Measurements from ENCODE around the gene ARRDC3. TPM values are rescaled to one million over a fixed set of nuclear protein-coding genes. Genes with fewer than 3 reads are reported as not detected.

Gene ARRDC3
- total RNA-seq, 1 donor from 2014 or later, result 39.1 TPM

- peak overlapping the region; percentile 66 for H3K4me3 ChIP-seq (ENCODE audit: low read depth, low read length)
- no peak for DNase-seq (ENCODE audit: low read depth)
- TF ChIP-seq, protein P1, sequence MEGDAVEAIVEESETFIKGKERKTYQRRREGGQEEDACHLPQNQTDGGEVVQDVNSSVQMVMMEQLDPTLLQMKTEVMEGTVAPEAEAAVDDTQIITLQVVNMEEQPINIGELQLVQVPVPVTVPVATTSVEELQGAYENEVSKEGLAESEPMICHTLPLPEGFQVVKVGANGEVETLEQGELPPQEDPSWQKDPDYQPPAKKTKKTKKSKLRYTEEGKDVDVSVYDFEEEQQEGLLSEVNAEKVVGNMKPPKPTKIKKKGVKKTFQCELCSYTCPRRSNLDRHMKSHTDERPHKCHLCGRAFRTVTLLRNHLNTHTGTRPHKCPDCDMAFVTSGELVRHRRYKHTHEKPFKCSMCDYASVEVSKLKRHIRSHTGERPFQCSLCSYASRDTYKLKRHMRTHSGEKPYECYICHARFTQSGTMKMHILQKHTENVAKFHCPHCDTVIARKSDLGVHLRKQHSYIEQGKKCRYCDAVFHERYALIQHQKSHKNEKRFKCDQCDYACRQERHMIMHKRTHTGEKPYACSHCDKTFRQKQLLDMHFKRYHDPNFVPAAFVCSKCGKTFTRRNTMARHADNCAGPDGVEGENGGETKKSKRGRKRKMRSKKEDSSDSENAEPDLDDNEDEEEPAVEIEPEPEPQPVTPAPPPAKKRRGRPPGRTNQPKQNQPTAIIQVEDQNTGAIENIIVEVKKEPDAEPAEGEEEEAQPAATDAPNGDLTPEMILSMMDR (IDR thresholded peaks at IDR 0.05; ENCODE audit: insufficient read depth, low read length, poor library complexity, severe bottlenecking), result no peak
- H3K27me3 ChIP-seq (ENCODE audit: control insufficient read depth, insufficient read depth, low read length), result no peaks in the 10 kb centered on the region
- H3K36me3 ChIP-seq (ENCODE audit: control insufficient read depth, insufficient read depth, low read length), result no peaks in the 10 kb centered on the region
Measured at GRCh38 chr5:91382530-91383026, 539 bp downstream of the ARRDC3 start.

DNA sequence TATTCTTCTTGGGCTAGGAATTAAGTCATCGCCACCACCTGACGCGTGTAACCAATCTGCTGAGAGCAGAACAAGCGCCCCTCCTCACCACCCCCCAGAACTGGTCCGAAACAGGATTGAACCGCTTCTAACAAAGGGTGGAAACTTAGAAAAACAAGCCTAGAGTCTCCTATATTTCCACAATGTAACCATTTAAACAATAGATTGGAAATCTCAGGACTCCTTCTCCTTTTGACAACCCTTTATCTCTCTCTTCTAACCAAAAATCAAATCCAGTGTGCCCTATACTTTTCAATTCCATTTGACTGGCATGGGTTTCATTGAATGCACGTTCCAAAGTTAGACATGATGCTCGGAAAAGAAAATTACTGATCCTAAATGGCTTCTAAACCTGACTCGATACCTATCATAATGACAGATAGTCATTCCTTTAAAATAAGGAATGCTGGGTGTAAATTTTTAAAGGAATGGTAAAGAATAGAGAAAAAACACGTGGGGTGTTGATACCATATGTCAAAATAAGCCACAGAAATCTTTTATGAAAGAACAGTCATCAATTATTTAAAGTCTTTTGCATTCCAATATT, 1.2 kb downstream of the ARRDC3 start:
- H3K4me3 ChIP-seq (ENCODE audit: low read depth, low read length), result peak overlapping the region; percentile 66
- TF ChIP-seq, protein P1 (IDR thresholded peaks at IDR 0.05; ENCODE audit: insufficient read depth, low read length, poor library complexity, severe bottlenecking), result no peak
- no peaks in the 10 kb centered on the region for H3K27me3 ChIP-seq (ENCODE audit: control insufficient read depth, insufficient read depth, low read length)
- H3K36me3 ChIP-seq (ENCODE audit: control insufficient read depth, insufficient read depth, low read length), result no peaks in the 10 kb centered on the region
- DNase-seq (ENCODE audit: low read depth), result peak; percentile 61

- no peak for DNase-seq (ENCODE audit: low read depth)
- TF ChIP-seq, protein P1 (IDR thresholded peaks at IDR 0.05; ENCODE audit: insufficient read depth, low read length, poor library complexity, severe bottlenecking), result no peak
- H3K36me3 ChIP-seq (ENCODE audit: control insufficient read depth, insufficient read depth, low read length), result no peaks in the 10 kb centered on the region
- no peaks in the 10 kb centered on the region for H3K27me3 ChIP-seq (ENCODE audit: control insufficient read depth, insufficient read depth, low read length)
- H3K4me3 ChIP-seq (ENCODE audit: low read depth, low read length), result peak overlapping the region; percentile 66
Measured at GRCh38 chr5:91381239-91381773, 1.8 kb downstream of the ARRDC3 start.

GRCh38 chr5:91380491-91381238, 2.5 kb downstream of the ARRDC3 start:
- peak; percentile 76 for DNase-seq (ENCODE audit: low read depth)
- H3K36me3 ChIP-seq (ENCODE audit: control insufficient read depth, insufficient read depth, low read length), result no peaks in the 10 kb centered on the region
- H3K4me3 ChIP-seq (ENCODE audit: low read depth, low read length), result peak overlapping the region; percentile 66
- TF ChIP-seq, protein P1 (IDR thresholded peaks at IDR 0.05; ENCODE audit: insufficient read depth, low read length, poor library complexity, severe bottlenecking), result no peak
- no peaks in the 10 kb centered on the region for H3K27me3 ChIP-seq (ENCODE audit: control insufficient read depth, insufficient read depth, low read length)

- H3K36me3 ChIP-seq (ENCODE audit: control insufficient read depth, insufficient read depth, low read length), result no peaks in the 10 kb centered on the region
- H3K27me3 ChIP-seq (ENCODE audit: control insufficient read depth, insufficient read depth, low read length), result no peaks in the 10 kb centered on the region
- TF ChIP-seq, protein P1 (IDR thresholded peaks at IDR 0.05; ENCODE audit: insufficient read depth, low read length, poor library complexity, severe bottlenecking), result no peak
- H3K4me3 ChIP-seq (ENCODE audit: low read depth, low read length), result peak overlapping the region; percentile 66
- DNase-seq (ENCODE audit: low read depth), result peak; percentile 57
Measured at GRCh38 chr5:91379914-91380490, 3.1 kb downstream of the ARRDC3 start.

Measured in kidney epithelial cell (primary cell).